Measurements from ENCODE around the gene HOXA1.

DNA sequence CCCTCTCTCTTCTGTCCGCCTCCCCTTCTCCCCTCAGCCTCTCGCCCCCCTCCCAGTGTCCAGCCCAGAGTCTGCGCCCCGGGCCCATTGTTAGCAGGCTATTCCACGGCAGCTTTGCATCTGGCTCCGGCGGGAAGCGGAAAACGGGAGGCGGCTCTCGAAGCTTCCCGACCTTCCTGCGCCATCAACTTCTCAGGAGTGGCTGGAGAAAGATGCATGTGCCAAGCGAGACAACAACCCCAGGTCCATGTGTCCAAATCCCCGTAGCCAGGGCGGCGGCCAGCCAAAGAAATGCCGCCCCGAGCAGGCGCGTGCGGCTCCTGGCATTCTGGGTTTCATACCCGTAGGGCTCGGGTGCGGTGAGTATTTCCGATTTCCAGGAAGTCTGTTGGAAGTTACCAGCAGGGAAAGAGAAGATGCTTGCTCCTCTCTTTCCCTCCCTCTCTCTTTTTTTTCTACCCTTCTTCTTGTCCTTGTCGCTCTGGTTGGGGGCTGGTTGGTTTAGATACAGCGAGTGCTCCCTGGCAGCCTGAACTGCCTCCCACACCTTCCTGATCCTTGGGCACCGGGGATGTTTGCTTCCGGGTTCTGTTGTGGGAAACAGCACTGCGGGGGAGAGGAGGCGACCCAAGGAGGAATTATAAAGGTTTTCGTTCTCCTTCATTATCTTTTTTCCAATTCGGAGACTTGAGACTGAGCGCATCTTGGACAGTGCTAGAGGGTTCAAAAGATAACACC lies 7.9 kb upstream of the HOXA1 start:
- TF ChIP-seq, protein P1, sequence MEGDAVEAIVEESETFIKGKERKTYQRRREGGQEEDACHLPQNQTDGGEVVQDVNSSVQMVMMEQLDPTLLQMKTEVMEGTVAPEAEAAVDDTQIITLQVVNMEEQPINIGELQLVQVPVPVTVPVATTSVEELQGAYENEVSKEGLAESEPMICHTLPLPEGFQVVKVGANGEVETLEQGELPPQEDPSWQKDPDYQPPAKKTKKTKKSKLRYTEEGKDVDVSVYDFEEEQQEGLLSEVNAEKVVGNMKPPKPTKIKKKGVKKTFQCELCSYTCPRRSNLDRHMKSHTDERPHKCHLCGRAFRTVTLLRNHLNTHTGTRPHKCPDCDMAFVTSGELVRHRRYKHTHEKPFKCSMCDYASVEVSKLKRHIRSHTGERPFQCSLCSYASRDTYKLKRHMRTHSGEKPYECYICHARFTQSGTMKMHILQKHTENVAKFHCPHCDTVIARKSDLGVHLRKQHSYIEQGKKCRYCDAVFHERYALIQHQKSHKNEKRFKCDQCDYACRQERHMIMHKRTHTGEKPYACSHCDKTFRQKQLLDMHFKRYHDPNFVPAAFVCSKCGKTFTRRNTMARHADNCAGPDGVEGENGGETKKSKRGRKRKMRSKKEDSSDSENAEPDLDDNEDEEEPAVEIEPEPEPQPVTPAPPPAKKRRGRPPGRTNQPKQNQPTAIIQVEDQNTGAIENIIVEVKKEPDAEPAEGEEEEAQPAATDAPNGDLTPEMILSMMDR (IDR thresholded peaks at IDR 0.05 in 4 of 5, conservative IDR thresholded peaks at IDR 0.05 in 1 of 5), result no peak
- TF ChIP-seq POLR2A (IDR thresholded peaks at IDR 0.05), result no peak

Data from gastrocnemius medialis (tissue), 4 donors.